ENCODE measurements around the gene PALMD.

PALMD gene

DNA sequence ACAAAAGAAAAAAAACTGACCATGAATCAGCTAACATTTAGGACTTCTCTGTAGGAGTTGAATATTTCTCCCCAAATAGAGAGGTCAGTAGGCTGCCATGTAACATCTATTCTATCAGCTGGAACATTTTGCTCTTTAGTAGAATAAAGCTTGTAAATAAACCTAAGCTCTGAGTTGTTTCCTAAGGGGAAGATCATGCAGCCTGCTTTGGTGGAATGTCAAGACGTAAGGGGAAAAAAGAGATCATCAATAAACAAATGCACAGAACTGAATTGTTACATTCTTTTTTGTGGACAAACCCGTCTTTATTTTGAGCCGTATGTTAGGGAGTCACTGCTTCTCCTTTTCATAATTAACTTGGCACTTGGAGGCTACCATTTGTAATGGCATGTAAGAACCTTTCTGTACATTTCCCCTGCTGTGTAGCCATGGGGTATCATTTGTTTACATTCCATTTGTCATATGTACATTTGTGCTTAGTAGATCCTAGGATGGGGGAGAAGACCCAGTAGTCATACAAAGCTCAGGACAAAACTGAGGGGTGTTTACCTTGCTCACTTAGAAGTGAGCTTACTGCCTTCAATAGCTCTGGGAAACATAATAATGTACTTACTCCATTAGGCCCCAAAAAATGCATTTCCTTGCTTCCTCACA lies 10.8 kb upstream of the PALMD start:
- no peak for DNase-seq (ENCODE audit: low read depth in 2 of 3, low spot score in 1 of 3)

DNA sequence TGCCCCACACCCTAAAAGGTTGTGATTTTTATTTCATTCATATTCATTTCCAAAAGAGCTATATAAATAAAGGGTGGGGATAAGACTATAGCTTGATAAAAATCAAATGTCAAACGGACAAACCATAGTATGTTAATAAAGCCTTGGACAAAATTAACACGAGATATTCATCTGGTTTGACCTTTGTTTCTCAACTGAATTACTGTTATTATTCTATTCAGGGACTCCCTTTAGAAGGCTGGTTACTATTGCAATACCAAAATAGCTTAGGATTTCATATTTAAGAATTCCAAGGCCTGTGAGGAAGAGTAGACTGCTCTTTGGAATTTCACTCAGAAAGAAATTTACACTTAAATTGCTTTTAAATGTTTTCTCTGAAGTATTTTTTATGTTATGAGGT lies 10.2 kb upstream of the PALMD start:
- no peak for DNase-seq (ENCODE audit: low read depth in 2 of 3, low spot score in 1 of 3)

DNA sequence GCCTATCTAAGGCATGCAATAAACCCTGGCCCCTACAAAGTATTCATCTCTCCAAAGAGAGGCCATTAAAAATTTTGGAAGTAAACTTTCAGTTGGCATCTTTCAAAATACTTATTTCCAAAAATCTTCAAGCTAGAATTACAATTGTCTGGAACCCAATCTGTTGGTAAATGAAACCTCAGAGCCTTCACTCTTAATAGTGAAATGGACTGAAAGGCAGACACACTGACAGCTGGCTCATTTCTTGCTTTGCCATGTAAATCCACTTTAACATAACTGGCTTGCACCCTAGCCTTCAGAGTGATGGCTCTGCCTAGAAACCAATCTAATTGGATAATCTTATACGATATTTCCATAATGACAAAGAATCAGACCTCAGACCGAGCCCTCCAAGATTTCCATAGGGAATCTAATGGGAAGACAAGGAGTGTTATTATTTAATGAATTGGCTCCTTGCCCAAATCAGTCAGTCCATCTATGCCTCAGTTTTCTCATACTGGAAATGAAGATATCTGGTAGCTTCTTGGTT lies 9.2 kb upstream of the PALMD start:
- DNase-seq (ENCODE audit: low read depth in 2 of 3, low spot score in 1 of 3), result no peak

DNA sequence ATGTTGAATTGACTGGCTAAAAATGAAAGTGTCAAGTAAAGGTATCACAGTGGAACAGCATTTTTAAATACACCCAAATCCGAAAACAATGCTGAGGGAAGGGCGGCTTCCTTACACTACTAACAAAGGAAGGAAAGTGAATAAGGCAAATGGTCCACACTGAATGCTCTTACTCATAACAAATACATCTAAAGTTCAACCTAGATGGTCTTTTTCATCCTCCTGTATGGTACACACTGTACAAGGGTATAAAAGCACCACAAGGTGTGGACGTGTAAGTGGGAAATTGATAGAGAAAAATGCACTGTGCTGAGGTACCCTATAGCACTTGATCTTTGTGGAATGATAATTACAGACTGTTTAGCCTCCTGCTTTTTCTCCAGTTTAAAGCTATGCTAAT lies 7.1 kb upstream of the PALMD start:
- DNase-seq (ENCODE audit: low read depth in 2 of 3, low spot score in 1 of 3), result no peak

DNA sequence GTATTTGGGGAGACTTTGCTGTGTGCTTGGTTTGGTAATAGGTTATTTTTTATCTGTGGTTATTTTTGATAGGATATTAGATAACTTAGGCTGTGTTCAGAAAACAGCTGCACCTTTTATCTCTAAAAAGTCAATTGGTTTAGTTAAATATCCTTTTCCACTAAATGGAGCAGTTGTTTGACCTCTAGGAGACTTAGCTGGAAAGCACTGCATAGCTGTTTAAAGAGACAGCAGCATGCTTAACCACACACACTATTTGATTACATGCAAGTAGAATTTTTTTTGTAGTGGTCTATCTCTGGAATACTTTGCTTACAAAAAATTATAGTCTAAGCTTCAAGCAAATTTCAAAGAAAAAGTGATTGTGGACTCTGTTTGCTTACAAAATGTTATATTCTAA lies 6.5 kb upstream of the PALMD start:
- no peak for DNase-seq (ENCODE audit: low read depth in 2 of 3, low spot score in 1 of 3)

DNA sequence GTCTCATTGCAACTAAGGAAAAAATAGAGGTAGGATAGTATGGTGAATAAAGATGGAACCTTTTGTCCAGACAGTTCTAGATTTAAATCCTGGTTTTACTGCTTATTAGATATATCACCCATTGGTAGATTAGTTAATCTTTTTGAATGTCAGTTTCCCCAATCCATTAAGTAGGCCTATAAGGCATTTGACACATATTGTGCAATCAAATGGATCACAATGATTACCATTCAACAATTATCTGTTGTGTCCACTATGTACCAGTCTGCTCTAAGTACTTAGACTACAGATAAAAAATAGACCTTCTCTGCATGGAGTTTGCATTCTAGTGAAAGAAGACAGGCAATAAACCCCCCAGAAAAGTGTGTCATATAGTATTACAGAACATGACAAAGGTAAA lies 6.0 kb upstream of the PALMD start:
- no peak for DNase-seq (ENCODE audit: low read depth in 2 of 3, low spot score in 1 of 3)

DNA sequence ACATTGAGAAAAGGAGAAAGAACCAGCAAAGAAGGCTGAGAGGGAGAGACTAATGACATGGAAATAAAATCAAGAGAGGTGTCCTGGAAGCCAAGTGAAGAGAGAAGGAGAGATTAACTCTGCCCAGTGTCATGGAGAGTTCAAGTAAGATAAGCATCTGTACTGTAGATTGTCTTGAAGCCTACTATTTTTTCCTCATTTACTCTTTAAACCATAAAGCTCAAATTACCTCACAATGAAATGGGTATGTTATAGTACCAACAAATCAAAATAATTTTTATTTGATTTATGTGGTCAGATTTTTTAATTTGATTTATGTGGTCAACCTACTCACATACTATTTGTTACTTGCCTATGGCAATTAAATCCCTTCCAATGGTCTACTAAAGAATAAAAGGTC lies 5.2 kb upstream of the PALMD start:
- no peak for DNase-seq (ENCODE audit: low read depth in 2 of 3, low spot score in 1 of 3)

DNA sequence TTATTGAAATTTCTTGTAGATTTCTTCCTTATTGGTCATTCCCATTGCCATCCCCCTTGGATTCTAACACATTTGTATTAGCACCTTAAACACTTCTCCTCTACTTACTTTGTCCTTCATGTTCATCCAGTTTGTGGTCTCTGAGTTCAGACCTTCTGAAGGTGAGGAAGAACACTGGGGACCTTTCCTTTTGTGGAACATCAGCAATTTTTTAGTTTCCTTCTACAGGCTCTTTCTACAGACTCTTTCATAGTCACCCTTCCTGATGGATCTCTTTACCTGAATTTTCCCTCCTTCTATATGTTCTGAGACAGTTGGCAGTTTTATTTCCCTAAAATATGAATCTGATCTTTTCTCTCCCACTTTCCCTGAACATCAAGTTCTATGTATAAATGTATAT lies 4.4 kb upstream of the PALMD start:
- no peak for DNase-seq (ENCODE audit: low read depth in 2 of 3, low spot score in 1 of 3)

DNA sequence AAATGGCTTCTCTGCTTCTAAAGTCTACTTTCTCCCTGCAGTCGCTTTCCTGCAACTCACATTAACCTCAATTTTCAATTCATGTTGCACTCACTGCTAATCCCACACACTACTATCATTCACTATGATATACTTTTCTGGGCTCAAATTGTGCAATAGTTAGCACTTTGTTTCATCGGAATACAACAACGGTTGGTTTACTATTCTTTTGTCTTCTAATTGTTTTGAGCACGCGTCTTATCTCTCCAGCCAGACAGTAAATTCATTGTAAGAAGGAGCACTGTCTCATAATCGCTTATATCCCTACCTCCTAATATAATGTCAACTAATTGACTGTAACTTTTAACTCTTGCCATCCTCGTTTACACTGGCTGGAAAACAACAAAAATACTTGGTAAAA lies 3.9 kb upstream of the PALMD start:
- DNase-seq (ENCODE audit: low read depth in 2 of 3, low spot score in 1 of 3), result no peak

DNA sequence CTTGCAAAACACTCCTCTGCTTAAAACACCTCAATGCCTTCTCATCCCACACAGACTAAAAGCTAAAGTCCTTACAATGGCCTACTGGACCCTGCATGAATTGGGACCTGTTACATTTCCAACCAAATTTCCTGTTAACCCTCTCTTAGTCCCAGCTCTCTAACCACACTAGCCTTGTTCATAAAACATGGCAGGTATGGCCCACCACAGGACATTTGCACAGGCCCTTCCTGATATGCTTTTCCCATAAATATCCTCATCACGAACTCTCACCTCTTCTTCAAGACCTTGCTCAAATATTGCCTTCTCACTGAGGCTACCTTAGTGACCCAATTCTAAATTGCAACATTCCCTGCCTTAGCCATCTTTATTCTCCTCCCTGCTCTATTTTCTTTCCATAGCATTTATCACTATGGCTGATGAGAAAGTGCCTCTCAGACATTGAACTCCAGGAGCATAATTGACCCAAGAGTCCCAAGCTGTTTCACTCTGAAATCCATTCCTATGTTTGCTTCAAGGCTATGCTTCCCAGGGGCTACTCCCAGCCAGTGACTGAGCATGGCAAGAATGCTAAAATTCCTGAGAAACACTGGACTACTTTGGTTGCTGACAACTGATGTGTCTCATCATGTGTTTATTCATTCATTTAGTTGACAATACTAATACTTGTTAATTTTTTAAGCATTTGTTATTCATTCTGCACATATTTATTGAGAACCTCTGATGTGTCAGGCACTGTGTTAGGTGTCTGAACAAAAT lies 2.7 kb upstream of the PALMD start:
- DNase-seq (ENCODE audit: low read depth in 2 of 3, low spot score in 1 of 3), result no peak

DNA sequence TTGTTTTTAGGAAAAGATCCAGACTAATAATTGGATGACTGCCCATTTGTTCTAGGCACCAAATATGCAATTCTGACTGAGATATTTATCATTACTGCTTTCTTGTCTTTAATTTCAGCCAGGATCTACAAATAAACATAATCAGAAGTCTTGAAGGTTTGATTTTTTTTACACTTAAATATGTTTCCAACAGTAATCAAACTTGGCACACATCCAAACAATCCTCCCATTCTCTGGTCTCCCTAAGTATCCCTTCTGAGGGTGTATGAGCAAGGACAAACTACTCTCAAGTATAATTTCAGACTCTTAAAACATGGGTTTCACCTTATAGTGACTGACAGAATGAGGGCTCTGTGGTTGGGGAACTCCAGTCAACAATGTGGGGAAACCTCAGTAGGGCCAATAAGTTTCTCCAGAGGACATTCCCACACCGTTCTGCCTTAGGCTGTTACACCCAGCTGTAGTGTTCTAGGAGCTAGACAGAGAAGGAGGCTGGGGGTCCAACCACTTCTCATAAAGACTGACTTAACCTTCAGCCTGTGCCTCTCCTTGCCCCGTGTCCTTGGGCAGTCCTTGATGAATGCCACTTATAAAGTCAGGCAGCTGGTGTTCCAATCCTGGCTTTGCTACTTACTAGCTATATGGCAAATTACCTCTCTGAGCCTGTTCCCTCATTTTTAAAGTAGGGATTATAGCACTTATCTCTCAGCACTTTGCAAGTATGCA lies 1.5 kb upstream of the PALMD start:
- no peak for DNase-seq (ENCODE audit: low read depth in 2 of 3, low spot score in 1 of 3)

DNA sequence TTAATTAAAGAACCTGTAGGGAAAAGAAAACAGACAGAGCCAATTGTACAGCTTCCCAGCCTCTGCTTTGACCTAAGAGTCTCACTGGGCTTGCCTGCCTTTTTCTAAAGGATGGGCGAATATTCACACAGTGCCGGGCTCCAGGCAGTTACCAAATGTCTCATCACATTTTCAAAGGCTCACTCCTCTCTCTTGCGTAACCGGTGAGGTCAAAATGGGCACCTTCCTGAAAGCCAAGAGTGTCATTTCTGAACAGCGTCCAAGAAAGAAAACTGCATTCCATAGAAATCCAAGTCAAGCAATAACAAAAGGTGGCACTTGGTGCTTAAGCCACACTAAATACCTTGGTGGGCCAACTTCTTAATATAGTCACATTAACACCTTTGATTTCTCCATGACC lies 710 bp upstream of the PALMD start:
- no peak for DNase-seq (ENCODE audit: low read depth in 2 of 3, low spot score in 1 of 3)

DNA sequence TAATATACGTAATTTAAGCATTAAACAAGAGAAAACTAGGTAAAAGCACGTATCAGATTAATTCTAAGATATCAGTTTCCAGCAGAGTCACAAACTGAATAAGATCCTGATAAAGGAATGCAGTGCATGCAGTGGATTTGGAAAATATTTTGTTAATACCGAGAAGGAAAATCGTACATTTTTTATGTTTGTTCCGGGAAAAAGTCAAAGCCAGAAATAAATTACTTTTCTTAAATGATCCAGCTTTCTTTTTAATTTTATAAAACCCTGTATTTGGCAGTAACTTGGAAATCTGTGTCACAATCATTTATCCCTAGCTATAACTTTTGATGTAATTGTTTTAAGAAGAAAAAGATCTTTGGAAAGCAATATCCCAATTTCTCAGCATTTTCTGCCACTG lies 955 bp downstream of the PALMD start:
- DNase-seq (ENCODE audit: low read depth in 2 of 3, low spot score in 1 of 3), result no peak

DNA sequence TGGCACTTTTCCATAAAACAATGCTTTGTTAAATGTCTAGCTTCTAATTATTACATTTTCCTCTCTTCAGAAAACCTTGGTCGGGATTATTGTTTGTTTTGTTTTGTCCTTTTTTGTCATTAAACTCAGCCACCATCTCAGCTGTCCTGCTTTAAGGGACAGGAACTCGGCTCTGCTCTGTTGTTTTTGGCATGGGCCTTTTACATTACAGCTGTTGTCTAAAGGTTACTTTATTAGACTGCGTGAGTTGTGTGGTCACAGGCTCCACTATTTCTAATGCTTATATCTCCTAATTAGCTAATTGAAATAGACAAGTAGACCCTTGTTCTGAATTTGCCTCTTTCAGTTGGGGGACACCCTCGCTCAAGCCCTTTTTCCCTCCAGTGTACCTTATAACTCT lies 1.6 kb downstream of the PALMD start:
- no peak for DNase-seq (ENCODE audit: low read depth in 2 of 3, low spot score in 1 of 3)

DNA sequence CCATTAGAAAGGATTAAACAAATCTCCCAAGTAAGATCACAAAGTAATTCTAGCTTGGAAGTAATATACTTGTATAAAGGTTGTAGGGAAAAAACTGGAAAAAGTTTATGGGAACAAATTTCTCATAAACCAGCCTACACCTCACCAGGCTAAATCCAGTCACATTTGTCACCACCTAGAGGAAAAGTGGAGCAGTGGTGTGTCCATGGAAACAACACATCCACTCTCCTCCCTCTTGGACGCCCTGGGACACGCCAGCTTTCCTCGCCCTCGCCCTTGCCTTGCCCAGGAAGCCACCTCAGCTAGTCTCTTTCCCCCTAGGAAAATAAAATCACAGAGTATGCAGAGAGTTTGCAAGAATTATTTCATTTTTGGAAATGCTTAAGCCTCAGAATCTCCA lies 2.2 kb downstream of the PALMD start:
- DNase-seq (ENCODE audit: low read depth in 2 of 3, low spot score in 1 of 3), result no peak

DNA sequence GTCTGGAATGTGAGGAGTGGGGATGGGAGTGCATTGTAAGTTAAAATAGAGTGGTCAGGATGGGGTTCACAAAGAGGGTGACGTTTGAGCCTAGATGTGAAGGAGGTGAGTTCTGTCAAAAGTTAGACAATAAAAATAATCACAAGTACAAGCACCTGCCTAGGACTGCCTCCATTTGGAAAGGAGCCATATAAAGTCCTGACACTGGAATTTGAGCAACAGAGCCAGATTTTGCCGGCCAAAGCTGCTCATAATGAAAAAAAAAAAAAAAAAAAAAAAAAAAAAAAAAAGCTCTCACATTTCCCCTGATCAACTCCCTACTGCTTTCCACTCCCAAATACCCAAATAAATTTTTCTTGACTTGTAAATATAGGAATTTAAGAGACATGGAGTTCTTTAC lies 4.1 kb downstream of the PALMD start:
- no peak for DNase-seq (ENCODE audit: low read depth in 2 of 3, low spot score in 1 of 3)

DNA sequence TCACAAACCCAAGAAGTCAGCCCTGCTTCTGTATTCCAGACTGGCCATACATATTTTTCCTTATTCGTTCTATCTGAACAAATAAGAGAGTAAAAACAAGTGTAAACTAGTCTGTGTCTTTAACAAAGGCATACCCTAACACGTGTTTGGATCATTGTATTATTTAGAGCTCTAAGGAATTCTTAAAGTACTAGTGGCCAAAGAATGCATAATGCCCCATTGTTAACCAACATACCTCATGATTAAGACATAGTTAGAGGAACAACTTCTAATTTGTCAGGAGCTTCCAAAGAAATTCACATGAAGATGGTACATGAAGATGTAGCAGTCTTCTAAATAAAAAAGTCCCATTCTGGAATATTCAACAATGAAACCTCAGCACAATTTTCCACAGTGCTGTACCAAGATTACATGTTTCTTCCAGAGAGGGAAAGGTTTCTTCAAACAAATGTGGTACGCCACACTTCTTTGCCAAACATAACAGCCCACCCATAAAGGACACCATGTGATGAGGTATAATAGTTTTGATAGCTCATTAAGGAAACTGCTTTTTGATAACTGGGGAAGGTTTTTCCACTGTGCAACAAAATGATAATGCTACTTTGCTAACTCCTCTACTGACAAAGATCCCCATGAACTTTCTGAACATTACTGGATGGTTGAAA lies 5.0 kb downstream of the PALMD start:
- no peak for DNase-seq (ENCODE audit: low read depth in 2 of 3, low spot score in 1 of 3)

DNA sequence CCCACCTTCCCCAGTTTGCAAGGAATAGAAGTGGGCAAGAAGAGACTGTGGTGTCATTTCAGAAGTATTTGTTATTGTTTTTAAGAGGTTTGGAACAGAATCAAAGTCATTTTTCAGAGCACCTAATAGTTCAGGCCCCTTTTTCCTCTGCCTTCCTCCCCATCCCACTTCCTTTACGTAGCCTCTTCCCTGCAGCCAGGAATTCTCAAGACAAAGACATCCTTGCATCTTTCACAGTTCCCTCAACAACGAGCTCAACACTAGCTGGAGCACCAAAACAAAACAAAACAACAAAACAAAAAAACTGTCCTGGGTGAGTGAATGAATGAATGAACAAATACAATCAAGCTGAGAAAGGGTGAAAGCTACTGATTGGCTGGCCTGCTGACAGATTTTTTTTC lies 7.0 kb downstream of the PALMD start:
- DNase-seq (ENCODE audit: low read depth in 2 of 3, low spot score in 1 of 3), result no peak

DNA sequence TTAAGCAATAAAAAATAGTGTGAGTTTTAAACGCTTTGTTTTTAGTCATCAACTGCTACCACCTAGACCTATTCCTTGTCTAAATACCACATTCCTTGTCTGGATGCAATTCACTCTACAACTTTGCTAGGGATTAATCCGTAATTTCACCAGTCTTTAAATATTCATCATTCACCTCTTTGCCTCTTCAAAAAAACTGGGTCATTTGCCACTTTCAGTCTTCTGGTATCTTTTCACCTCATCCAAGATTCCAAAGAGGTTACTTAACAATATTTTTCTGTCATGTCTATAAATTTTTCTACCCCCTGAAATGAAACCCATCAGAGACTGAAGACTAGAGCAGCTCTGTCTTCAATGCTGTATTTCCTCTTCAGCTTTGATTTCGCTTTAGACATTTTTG lies 9.5 kb downstream of the PALMD start:
- DNase-seq (ENCODE audit: low read depth in 2 of 3, low spot score in 1 of 3), result no peak

DNA sequence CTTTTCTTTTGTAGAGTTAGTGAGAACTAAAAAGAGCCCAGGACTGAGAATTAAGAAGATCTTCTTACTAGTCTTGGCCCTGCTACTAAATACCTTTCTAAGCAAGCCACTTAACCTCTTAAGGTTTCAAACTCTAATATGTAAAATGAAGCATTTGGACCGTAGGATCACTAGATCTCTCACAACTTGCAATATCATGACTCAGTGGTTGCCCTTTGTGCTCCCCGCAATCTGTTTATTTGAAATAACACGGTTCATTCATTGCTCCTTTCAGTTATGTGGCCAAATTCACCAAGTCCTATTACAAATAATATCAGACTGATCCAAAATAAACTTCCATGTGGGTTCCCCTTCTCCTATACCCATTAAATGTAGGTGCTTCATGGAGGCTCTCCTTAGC lies 10.8 kb downstream of the PALMD start:
- DNase-seq (ENCODE audit: low read depth in 2 of 3, low spot score in 1 of 3), result no peak

DNA sequence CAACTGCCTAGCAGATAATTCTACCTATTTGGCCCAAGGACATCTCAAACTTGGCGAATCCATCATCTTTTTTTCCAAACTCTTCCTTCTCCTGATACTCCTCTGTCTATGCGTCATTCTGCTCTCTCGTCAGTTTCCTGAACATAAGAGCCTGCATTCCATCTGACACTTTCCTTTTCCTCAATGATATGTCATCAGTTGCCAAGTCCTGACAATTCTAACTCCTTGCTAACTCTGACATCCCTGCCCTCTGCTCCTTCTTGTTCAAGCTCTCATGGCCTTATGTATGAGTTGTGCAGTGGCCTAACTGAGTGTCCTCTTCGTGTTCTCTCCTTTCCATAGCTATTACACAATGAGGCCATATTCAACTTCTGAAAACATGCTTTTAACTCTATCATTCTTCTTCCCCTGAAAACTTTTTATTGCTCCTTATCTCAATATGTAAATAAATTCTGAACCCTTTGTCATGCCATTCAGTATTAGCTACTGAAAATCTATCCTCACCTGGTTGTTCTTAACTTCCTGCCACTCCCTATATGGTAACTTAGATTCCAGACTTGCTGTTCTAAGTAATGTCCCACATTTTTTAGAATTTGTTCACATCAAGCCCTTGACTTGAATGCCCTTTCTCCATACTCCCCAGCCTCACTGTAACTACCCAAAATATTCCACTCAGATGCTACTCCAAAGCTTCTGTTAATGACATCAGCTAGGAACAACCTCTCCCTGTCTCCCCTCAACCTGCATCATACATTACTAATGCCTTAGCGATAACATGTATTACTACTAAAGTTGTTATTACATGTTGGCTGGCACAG lies 11.5 kb downstream of the PALMD start:
- DNase-seq (ENCODE audit: low read depth in 2 of 3, low spot score in 1 of 3), result no peak
